D721Med (cell line): ENCODE results near the gene SYP.

Experiments
- DNase-seq: peaks from one replicate; pipeline ENCODE4 v3.0.0; 2011; ENCODE audit warnings: low spot score; ENCODE audit not compliant: insufficient read length
- FAIRE-seq: peaks from 2 replicates; lab custom pipeline; 2011; peaks lifted over from hg19 to GRCh38; lab: Jason Lieb, UNC
- TF ChIP-seq, protein P1 (sequence below): IDR thresholded peaks from 2 replicates; pipeline ENCODE4 v1.5.1; 2012; ENCODE audit warnings: mild to moderate bottlenecking, control low read depth; ENCODE audit not compliant: insufficient read depth; ENCODE audit errors: missing control alignments

SYP gene

DNA sequence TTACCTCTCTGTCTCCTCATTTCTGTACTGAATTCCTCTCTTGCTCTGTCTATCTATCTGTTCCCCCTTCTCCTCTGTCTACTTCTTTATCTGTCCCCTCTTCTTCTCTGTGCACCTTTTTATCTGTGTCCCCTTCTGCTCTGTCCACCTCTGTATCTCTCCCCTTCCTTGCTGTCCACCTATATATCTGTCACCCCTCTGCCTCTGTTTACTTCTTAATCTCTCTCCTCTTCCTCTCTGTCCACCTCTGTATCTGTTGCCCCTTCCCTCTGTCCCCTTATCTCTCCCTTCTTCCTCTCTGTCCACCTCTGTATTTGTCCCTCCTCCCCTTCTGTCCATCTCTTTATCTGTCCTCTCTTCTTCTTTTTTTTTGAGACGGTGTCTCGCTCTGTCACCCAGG lies 44.2 kb upstream of the SYP start:
- TF ChIP-seq, protein P1, sequence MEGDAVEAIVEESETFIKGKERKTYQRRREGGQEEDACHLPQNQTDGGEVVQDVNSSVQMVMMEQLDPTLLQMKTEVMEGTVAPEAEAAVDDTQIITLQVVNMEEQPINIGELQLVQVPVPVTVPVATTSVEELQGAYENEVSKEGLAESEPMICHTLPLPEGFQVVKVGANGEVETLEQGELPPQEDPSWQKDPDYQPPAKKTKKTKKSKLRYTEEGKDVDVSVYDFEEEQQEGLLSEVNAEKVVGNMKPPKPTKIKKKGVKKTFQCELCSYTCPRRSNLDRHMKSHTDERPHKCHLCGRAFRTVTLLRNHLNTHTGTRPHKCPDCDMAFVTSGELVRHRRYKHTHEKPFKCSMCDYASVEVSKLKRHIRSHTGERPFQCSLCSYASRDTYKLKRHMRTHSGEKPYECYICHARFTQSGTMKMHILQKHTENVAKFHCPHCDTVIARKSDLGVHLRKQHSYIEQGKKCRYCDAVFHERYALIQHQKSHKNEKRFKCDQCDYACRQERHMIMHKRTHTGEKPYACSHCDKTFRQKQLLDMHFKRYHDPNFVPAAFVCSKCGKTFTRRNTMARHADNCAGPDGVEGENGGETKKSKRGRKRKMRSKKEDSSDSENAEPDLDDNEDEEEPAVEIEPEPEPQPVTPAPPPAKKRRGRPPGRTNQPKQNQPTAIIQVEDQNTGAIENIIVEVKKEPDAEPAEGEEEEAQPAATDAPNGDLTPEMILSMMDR, result no peak
- no peak for FAIRE-seq
- no peak for DNase-seq

- DNase-seq, result no peak
- TF ChIP-seq, protein P1, result no peak
- FAIRE-seq, result no peak
Measured at GRCh38 chrX:49243166-49243565, 43.2 kb upstream of the SYP start.

GRCh38 chrX:49242545-49243066 lies 42.6 kb upstream of the SYP start:
- no peak for FAIRE-seq
- TF ChIP-seq, protein P1, result no peak
- no peak for DNase-seq

GRCh38 chrX:49238735-49239134 lies 38.7 kb upstream of the SYP start:
- no peak for DNase-seq
- TF ChIP-seq, protein P1, result no peak
- no peak for FAIRE-seq

- DNase-seq (no peak), FAIRE-seq (no peak)
- TF ChIP-seq, protein P1, result no peak
Measured at GRCh38 chrX:49237060-49237459, 37.1 kb upstream of the SYP start.

- TF ChIP-seq, protein P1, result no peak
Measured at GRCh38 chrX:49233887-49234555, 34.0 kb upstream of the SYP start.

GRCh38 chrX:49233176-49233575 lies 33.2 kb upstream of the SYP start, which contains the start of gene CACNA1F:
Gene CACNA1F (minus strand): TSS chrX:49233340. CDS start chrX:49233309, 31 bp downstream.
- TF ChIP-seq, protein P1, result no peak
- peak; percentile 68 for DNase-seq
- no peak for FAIRE-seq

More at GRCh38 chrX:49233887-49234555, 34.0 kb upstream of the SYP start:
- no peak for DNase-seq
- no peak for FAIRE-seq
